Caco-2 (cell line): ENCODE results near the gene ARHGEF4. TPM values are rescaled to one million over a fixed set of nuclear protein-coding genes. Genes with fewer than 3 reads are reported as not detected.

Experiments
- BruUV-seq: library from RNA; stranded (reverse); fragments of 400-500 nt; replicated peaks from 2 replicates; lab custom pipeline; 2021; lab: Mats Ljungman, UMichigan
- CTCF ChIA-PET: fragments of 300-600 bp; sonication (Branson Sonifier 250); formaldehyde crosslinking; loops from one replicate; lab custom pipeline; 2022; ENCODE audit warnings: antibody characterized with exemption; lab: Charles Lee
- POLR2A ChIA-PET: fragments of 300-600 bp; sonication (Branson Sonifier 250); formaldehyde crosslinking; loops from one replicate; lab custom pipeline; 2022; ENCODE audit warnings: antibody characterized with exemption; lab: Charles Lee
- DNase-seq, 2 experiments: peaks; one replicate each; pipeline versions ENCODE4 v3.0.0 to v3.0.0-alpha.2; 2020 to 2022
- H3K27me3 ChIP-seq: replicated peaks from 2 replicates; pipeline ENCODE4 v1.6.0; 2011; ENCODE audit warnings: low read length; ENCODE audit not compliant: control insufficient read depth, insufficient read depth
- H3K36me3 ChIP-seq: 2 replicates; pipeline ENCODE4 v1.5.1; 2011; ENCODE audit warnings: low read length; ENCODE audit not compliant: control insufficient read depth, insufficient read depth
- H3K4me1 ChIP-seq: fragments of 250-450 bp; sonication (Bioruptor Pico); 2 replicates; pipeline ENCODE4 v1.5.1; 2020; ENCODE audit warnings: mild to moderate bottlenecking
- H3K4me3 ChIP-seq: 2 replicates; pipeline ENCODE4 v1.5.1; 2011; ENCODE audit warnings: low read depth, mild to moderate bottlenecking, control low read depth, low read length
- H3K9me3 ChIP-seq: fragments of 250-450 bp; sonication (Bioruptor Pico); 2 replicates; pipeline ENCODE4 v1.5.1; 2020; ENCODE audit warnings: mild to moderate bottlenecking, moderate library complexity
- H3K27ac Mint-ChIP-seq: one replicate; pipeline ENCODE4 v1.8.0; 2022; ENCODE audit warnings: mixed read lengths; ENCODE audit not compliant: unreplicated experiment
- H3K27me3 Mint-ChIP-seq: one replicate; pipeline ENCODE4 v1.8.0; 2022; ENCODE audit warnings: mixed read lengths; ENCODE audit not compliant: insufficient read depth, unreplicated experiment
- H3K36me3 Mint-ChIP-seq: one replicate; pipeline ENCODE4 v1.8.0; 2022; ENCODE audit warnings: mild to moderate bottlenecking, mixed read lengths; ENCODE audit not compliant: insufficient read depth, unreplicated experiment
- H3K4me1 Mint-ChIP-seq: one replicate; pipeline ENCODE4 v1.8.0; 2022; ENCODE audit warnings: low read depth, mixed read lengths; ENCODE audit not compliant: unreplicated experiment
- H3K4me3 Mint-ChIP-seq: one replicate; pipeline ENCODE4 v1.8.0; 2022; ENCODE audit warnings: mild to moderate bottlenecking, moderate library complexity, mixed read lengths; ENCODE audit not compliant: unreplicated experiment
- H3K9me3 Mint-ChIP-seq: one replicate; pipeline ENCODE4 v1.8.0; 2022; ENCODE audit warnings: mixed read lengths; ENCODE audit not compliant: unreplicated experiment
- CTCF ChIP-seq, 2 experiments: fragments of 200-600 bp in 1 of 2; IDR thresholded peaks; 1 replicate in 1 of 2; 2 replicates in 1 of 2; pipeline versions ENCODE4 v1.5.1 to v1.8.0; 2011 to 2022; ENCODE audit warnings: antibody characterized with exemption in 1 of 2, control low read depth in 1 of 2, inconsistent platforms in 1 of 2, low read depth in 1 of 2, low read length in 1 of 2, mild to moderate bottlenecking in 1 of 2, moderate library complexity in 1 of 2; ENCODE audit not compliant: insufficient read depth in 1 of 2, severe bottlenecking in 1 of 2, unreplicated experiment in 1 of 2
- intact Hi-C: fragments of 100-400 bp; cut with micrococcal nuclease; formaldehyde crosslinking; loops from one replicate; pipeline ENCODE4 v1.10.0; 2022; ENCODE audit not compliant: unreplicated experiment
- total RNA-seq: library from RNA; stranded (reverse); gene quantifications from 2 replicates; pipeline ENCODE4 v1.2.3, GENCODE V29; 2022

The ARHGEF4 gene
- total RNA-seq, 1 experiment from 2014 or later, result 1.8 TPM

- no peak overlapping the region for H3K27ac Mint-ChIP-seq
- H3K27me3 Mint-ChIP-seq, result peaks cover 2% of the 10 kb centered on the region
- H3K4me1 Mint-ChIP-seq, result no peaks in the 10 kb centered on the region
- BruUV-seq, result no TSS peak
- ChIA-PET POLR2A (no interaction called here), CTCF (no interaction called here)
- 0 out of 2 replicates have a peak, but pooled peaks cover 3% of the 10 kb centered on the region for H3K9me3 ChIP-seq
- H3K36me3 Mint-ChIP-seq, result no peaks in the 10 kb centered on the region
- intact Hi-C loops, result no loop called here
- H3K36me3 ChIP-seq, result no peaks in the 10 kb centered on the region
- no peak for TF ChIP-seq CTCF (IDR thresholded peaks at IDR 0.05; ENCODE audit: insufficient read depth in 1 of 2, low read depth in 1 of 2, low read length in 1 of 2, severe bottlenecking in 1 of 2, unreplicated experiment in 1 of 2)
- peaks cover 8% of the 10 kb centered on the region for H3K9me3 Mint-ChIP-seq
- H3K4me3 Mint-ChIP-seq, result no peak overlapping the region
- no peak overlapping the region for H3K4me3 ChIP-seq
- no peaks in the 10 kb centered on the region for H3K27me3 ChIP-seq
- no peaks in the 10 kb centered on the region for H3K4me1 ChIP-seq
- DNase-seq, result no peak
Measured at GRCh38 chr2:130921164-130921476, 84.4 kb downstream of the ARHGEF4 start.

DNA sequence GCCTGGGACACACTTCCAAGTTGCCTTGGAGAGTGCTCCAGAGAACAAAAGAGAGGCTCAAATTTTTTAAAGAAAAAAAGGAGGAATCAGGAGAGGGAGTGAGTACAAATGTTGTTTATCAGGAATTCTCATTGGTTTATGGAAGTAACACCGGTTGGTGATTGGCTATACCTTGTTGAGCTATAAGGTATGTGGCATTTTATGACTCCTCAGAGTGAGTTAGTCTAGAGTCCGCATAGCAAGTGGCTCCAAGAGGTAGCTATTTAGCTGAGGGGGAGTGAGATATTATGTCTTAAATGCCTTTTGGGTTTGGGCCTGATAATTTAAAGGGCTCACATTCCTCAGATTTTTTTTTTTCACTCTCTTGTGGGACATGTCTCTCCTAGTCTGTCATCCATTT is 85.7 kb downstream of the ARHGEF4 start:
- Histone ChIP-seq H3K9me3 (0 out of 2 replicates have a peak, but pooled peaks cover 3% of the 10 kb centered on the region), H3K4me3 (no peak overlapping the region), H3K36me3 (no peaks in the 10 kb centered on the region), H3K4me1 (0 out of 2 replicates have a peak, but pooled peaks cover 5% of the 10 kb centered on the region), H3K27me3 (no peaks in the 10 kb centered on the region)
- Mint-ChIP-seq H3K4me1 (no peaks in the 10 kb centered on the region), H3K36me3 (no peaks in the 10 kb centered on the region), H3K27me3 (peaks cover 2% of the 10 kb centered on the region), H3K9me3 (peaks cover 11% of the 10 kb centered on the region), H3K27ac (no peak overlapping the region), H3K4me3 (no peak overlapping the region)
- CTCF ChIA-PET, result interaction anchor here (0.5 to 0.7 kb wide), 2 partner anchors 88 to 125 kb away, joined by 3 to 4 read pairs; no protein-coding TSS in a partner anchor
- no peak for DNase-seq
- intact Hi-C loops, result no loop called here
- no peak for TF ChIP-seq CTCF (IDR thresholded peaks at IDR 0.05; ENCODE audit: insufficient read depth in 1 of 2, low read depth in 1 of 2, low read length in 1 of 2, severe bottlenecking in 1 of 2, unreplicated experiment in 1 of 2)
- no TSS peak for BruUV-seq
- POLR2A ChIA-PET, result no interaction called here

GRCh38 chr2:130928385-130928784 is 91.7 kb downstream of the ARHGEF4 start:
- intact Hi-C loops, result no loop called here
- ChIA-PET POLR2A (no interaction called here), CTCF (no interaction called here)
- no peak for TF ChIP-seq CTCF (IDR thresholded peaks at IDR 0.05; ENCODE audit: insufficient read depth in 1 of 2, low read depth in 1 of 2, low read length in 1 of 2, severe bottlenecking in 1 of 2, unreplicated experiment in 1 of 2)
- H3K4me3 Mint-ChIP-seq, result no peak overlapping the region
- no peaks in the 10 kb centered on the region for H3K4me1 Mint-ChIP-seq
- Histone ChIP-seq H3K4me3 (no peak overlapping the region), H3K27me3 (no peaks in the 10 kb centered on the region), H3K36me3 (no peaks in the 10 kb centered on the region), H3K4me1 (0 out of 2 replicates have a peak, but pooled peaks cover 5% of the 10 kb centered on the region), H3K9me3 (0 out of 2 replicates have a peak, but pooled peaks cover 3% of the 10 kb centered on the region)
- H3K36me3 Mint-ChIP-seq, result no peaks in the 10 kb centered on the region
- no peak for DNase-seq
- H3K27me3 Mint-ChIP-seq, result peaks cover 2% of the 10 kb centered on the region
- no peak overlapping the region for H3K27ac Mint-ChIP-seq
- H3K9me3 Mint-ChIP-seq, result peaks cover 11% of the 10 kb centered on the region
- no TSS peak for BruUV-seq
